Cardiac fibroblast (primary cell): ENCODE results near the gene EHMT1.
"Not testable (repeated sequence)": the region's sequence is repeated elsewhere in the genome, so short reads cannot be mapped to it uniquely, and the experiment has no call there.

ENCODE experiments used
- DNase-seq, 2 donors: peaks; one replicate each; pipeline versions ENCODE4 v3.0.0 to v3.0.0-alpha.2; 2010; ENCODE audit warnings: low read depth in 2 of 2
- H3K4me3 ChIP-seq, 2 donors: replicated peaks in 1 of 2; 1 replicate in 1 of 2; 2 replicates in 1 of 2; pipeline ENCODE4 v1.5.1; 2011; ENCODE audit warnings: low read depth in 2 of 2, low read length in 2 of 2, mild to moderate bottlenecking in 2 of 2, moderate library complexity in 1 of 2
- CTCF ChIP-seq: IDR thresholded peaks from one replicate; pipeline ENCODE4 v1.5.1; 2011; ENCODE audit warnings: low read depth, mild to moderate bottlenecking, low read length, inconsistent platforms

Gene EHMT1

DNA sequence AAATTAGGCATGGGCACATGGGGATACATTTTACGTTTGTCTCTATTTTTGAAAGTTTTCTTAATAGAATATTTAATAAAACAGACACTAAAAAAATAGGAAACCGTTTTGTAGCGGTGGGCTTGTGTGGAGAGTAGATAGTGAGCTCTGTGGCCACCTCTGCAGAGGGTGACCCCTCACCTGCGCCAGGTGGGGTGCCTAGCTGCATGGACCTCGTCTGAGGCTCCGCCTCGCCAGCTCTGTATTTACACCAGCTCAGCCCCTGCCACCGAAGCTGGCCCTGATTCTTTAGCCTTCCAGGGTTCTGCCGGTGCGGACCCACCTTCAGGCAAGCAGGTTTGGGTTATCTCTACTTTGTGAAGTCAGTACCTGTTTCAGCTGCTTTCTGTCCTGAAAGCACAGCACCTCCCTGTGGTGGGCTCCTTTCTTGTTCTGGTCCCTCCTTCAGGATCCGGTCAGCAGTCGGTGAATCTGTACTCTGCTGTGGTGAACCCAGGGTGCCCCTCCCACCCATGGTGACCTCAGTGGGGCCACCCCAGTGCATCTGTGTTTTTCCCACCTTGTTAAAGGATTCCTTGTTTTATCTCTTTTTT, 153.6 kb downstream of the EHMT1 start:
- no peak for DNase-seq
- TF ChIP-seq CTCF, result no peak
- no peak overlapping the region for H3K4me3 ChIP-seq

DNA sequence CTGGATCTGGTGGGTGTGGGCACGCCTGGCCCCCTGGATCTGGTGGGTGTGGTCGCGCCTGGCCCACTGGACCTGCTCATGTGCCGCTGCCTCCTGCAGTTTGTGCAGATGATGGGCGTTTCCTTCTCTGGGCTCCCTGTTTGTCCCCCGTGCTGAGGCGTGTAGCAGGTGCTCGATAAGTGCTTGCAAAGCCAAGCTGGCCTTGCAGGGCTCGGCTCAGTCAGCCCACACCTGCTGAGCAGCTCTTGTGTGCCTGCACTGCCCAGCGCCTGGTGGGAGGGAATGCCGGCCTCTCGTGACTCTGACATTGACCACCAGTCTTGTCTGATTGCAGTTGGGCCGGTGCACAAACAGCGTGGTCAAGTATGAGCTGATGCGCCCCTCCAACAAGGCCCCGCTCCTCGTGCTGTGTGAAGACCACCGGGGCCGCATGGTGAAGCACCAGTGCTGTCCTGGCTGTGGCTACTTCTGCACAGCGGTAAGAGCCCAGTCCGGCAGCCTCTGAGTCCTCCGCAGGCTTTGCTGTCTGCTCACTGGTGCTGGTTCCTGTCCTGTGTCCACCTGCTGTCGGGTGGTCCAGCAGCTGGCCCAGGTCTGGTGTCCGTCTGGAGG, 156.1 kb downstream of the EHMT1 start:
- no peak overlapping the region for H3K4me3 ChIP-seq

DNA sequence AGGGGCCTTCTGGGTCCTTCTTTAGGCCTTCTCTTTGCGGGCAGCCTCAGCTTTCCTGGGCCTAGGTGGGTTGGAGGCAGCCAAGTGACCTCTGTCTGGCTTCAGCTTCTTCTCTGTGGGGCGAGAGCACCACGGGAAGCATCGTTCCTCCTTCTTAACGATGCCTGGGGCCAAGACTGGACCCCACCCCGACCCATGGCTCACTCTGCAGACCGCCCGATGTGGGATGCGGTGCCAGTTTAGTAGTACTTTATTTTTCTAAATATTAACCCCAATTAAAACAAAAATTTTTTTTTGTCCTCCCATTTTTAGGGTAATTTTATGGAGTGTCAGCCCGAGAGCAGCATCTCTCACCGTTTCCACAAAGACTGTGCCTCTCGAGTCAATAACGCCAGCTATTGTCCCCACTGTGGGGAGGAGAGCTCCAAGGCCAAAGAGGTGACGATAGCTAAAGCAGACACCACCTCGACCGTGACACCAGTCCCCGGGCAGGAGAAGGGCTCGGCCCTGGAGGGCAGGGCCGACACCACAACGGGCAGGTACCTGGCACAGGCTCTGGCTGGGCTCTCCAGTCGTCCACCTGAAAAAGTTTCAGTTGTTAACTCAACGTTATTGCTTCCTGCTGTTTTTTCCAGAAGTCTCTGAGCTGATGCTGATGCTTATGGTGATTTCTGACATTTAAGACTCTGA, 157.6 kb downstream of the EHMT1 start:
- TF ChIP-seq CTCF, result no peak
- no peak overlapping the region for H3K4me3 ChIP-seq
- DNase-seq, result no peak

More for the DNA sequence above, 156.1 kb downstream of the EHMT1 start:
- TF ChIP-seq CTCF, result no peak
- no peak for DNase-seq

- DNase-seq, result no peak
- H3K4me3 ChIP-seq, result no peak overlapping the region
- no peak for TF ChIP-seq CTCF
These were observed 159.0 kb downstream of the EHMT1 start for GRCh38 chr9:137777761-137778160.

DNA sequence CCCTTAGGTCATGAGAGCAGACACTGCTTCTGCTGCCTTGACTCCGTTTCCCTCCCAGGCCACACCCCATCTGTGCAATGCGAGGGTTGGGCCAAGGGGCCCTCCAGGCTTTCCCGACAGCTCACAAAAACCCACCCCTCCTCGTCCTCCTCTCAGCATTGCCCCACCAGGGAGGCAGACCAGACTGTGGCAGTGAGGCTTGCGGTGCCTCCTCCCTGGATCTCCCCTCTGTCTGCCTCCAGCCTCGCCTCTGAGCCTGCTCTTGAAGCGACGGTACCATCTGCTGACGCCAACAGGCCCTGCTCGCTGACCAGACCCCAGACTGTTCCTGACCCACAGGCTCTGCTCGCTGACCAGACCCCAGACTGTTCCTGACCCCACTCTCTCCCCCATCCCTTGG, 159.5 kb downstream of the EHMT1 start:
- DNase-seq, result no peak
- no peak for TF ChIP-seq CTCF
- H3K4me3 ChIP-seq, result no peak overlapping the region

GRCh38 chr9:137778914-137779313, 160.1 kb downstream of the EHMT1 start:
- DNase-seq, result no peak
- H3K4me3 ChIP-seq, result no peak overlapping the region
- TF ChIP-seq CTCF, result no peak

DNA sequence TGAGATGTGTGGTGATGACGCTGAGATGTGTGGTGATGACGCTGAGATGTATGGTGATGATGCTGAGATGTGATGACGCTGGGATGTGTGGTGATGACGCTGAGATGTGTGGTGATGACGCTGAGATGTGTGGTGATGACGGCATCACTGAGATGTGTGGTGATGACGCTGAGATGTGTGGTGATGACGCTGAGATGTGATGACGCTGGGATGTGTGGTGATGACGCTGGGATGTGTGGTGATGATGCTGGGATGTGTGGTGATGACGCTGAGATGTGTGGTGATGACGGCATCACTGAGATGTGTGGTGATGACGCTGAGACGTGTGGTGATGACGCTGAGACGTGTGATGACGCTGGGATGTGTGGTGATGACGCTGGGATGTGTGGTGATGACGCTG, 161.2 kb downstream of the EHMT1 start:
- not testable (repeated sequence) for H3K4me3 ChIP-seq, DNase-seq
